OCI-LY7 (cell line): ENCODE results near the gene SMAD1. TPM values are rescaled to one million over a fixed set of nuclear protein-coding genes. Genes with fewer than 3 reads are reported as not detected.

Experiments used
- BruUV-seq: library from RNA; stranded (reverse); fragments of 400-500 nt; replicated peaks from 2 replicates; lab custom pipeline; 2021; lab: Mats Ljungman, UMichigan
- CTCF ChIA-PET: fragments of 300-600 bp; sonication (Branson Sonifier 250); formaldehyde crosslinking; loops from one replicate; lab custom pipeline; 2022; ENCODE audit warnings: antibody characterized with exemption; ENCODE audit not compliant: unreplicated experiment; lab: Charles Lee
- POLR2A ChIA-PET: fragments of 300-600 bp; sonication (Branson Sonifier 250); formaldehyde crosslinking; loops from one replicate; lab custom pipeline; 2022; ENCODE audit warnings: antibody characterized with exemption; lab: Charles Lee
- DNase-seq: peaks from one replicate; pipeline ENCODE4 v3.0.0-alpha.2; 2015; ENCODE audit warnings: low spot score
- H2AFZ ChIP-seq: fragments of 200-600 bp; sonication (generic), shearing (Covaris generic); 2 replicates; pipeline ENCODE4 v1.6.1; 2014; ENCODE audit warnings: mild to moderate bottlenecking, antibody characterized with exemption, low read length, moderate library complexity
- H3K27ac ChIP-seq: fragments of 200-600 bp; sonication (generic); 2 replicates; pipeline ENCODE4 v1.5.1; 2014; ENCODE audit warnings: mixed run types, low read depth, mild to moderate bottlenecking, moderate library complexity, low read length, inconsistent platforms; ENCODE audit not compliant: poor library complexity, severe bottlenecking
- H3K36me3 ChIP-seq: fragments of 200-600 bp; sonication (generic); 2 replicates; pipeline ENCODE4 v1.6.1; 2014; ENCODE audit warnings: mild to moderate bottlenecking, antibody characterized with exemption, low read length, moderate library complexity, mixed read lengths; ENCODE audit not compliant: insufficient read depth
- H3K4me1 ChIP-seq: fragments of 200-600 bp; sonication (generic); 2 replicates; pipeline ENCODE4 v1.5.1; 2014; ENCODE audit warnings: mild to moderate bottlenecking, low read length; ENCODE audit not compliant: insufficient read depth, poor library complexity, severe bottlenecking
- H3K4me2 ChIP-seq: fragments of 200-600 bp; sonication (generic); 2 replicates; pipeline ENCODE4 v1.6.1; 2014; ENCODE audit warnings: mild to moderate bottlenecking, low read length
- H3K4me3 ChIP-seq: fragments of 200-600 bp; sonication (generic); 2 replicates; pipeline ENCODE4 v1.5.1; 2014; ENCODE audit warnings: mild to moderate bottlenecking, low read depth, low read length; ENCODE audit not compliant: poor library complexity, severe bottlenecking
- H3K79me2 ChIP-seq: fragments of 200-600 bp; sonication (generic); 2 replicates; pipeline ENCODE4 v1.6.1; 2016; ENCODE audit warnings: low read depth, mild to moderate bottlenecking, low read length, moderate library complexity, mixed read lengths; ENCODE audit not compliant: insufficient read depth
- H3K9me2 ChIP-seq: fragments of 200-600 bp; sonication (generic); 2 replicates; pipeline ENCODE4 v1.6.1; 2016; ENCODE audit warnings: mild to moderate bottlenecking, low read length, mixed read lengths; ENCODE audit not compliant: insufficient read depth
- H3K9me3 ChIP-seq: fragments of 200-600 bp; sonication (generic); 2 replicates; pipeline ENCODE4 v1.6.1; 2014; ENCODE audit warnings: mild to moderate bottlenecking, mixed run types, low read length, mixed read lengths
- H4K20me1 ChIP-seq: fragments of 200-600 bp; sonication (generic); 2 replicates; pipeline ENCODE4 v1.6.1; 2014; ENCODE audit warnings: mild to moderate bottlenecking, antibody characterized with exemption, low read length, moderate library complexity, mixed read lengths; ENCODE audit not compliant: insufficient read depth
- EZH2phosphoT487 ChIP-seq: fragments of 200-600 bp; sonication (generic); IDR thresholded peaks from 2 replicates; pipeline ENCODE4 v1.6.1; 2018; ENCODE audit warnings: low read depth, borderline replicate concordance, mild to moderate bottlenecking, mixed run types, antibody characterized with exemption, low read length, moderate library complexity, mixed read lengths
- intact Hi-C: fragments of 100-400 bp; cut with micrococcal nuclease; formaldehyde crosslinking; loops from one replicate; pipeline ENCODE4 v1.10.0; 2022; ENCODE audit not compliant: unreplicated experiment
- total RNA-seq, 2 experiments: library from RNA; depleted of rRNA in 1 of 2; stranded (reverse); fragments of >200 nt in 1 of 2; shearing (Covaris generic) in 1 of 2; gene quantifications; 2 replicates each; pipeline ENCODE4 v1.2.3, GENCODE V29; 2014 to 2022
- TF ChIP-seq, protein P1 (sequence below): fragments of 200-600 bp; sonication (generic); conservative IDR thresholded peaks from 2 replicates; pipeline ENCODE4 v1.5.1; 2014; ENCODE audit warnings: mild to moderate bottlenecking, antibody characterized with exemption, low read length, moderate library complexity, mixed read lengths

SMAD1 gene
- total RNA-seq, 2 experiments from 2014 or later, result 39.9 to 60.9 TPM

DNA sequence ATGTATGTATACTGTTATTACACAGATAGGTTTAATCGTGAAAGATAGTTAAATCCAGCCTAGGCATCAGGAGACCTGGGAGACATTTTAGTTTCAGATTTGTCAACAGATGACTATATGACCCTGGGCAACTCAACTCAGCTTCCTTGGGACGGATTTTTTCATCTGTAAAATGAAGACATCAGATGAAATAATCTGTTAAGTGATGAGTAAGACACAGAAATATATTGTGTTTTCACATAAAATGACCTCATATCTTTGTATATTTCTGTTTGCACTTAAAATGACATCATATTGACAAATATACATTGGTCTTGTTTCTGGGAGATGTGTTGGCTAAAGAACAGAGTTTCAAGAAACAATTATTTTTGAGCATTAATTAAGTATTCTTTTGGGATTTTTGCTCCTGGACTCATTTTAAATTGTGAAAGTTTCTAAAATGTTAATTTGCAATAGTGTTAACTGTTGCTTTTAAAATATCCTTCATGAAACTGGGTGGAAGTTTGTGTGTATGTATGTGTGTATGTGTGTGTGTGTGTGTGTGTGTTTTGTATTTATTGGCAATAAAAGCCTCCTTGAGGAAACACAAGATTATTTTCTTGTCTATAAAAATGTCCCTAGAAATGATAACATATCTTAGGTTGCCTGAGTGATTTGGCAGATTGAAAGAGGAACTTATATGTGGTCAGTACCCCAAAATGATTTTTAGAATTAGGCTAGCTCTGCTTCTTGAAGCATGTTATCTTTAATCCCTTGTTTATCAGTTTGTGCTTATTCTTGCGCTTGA is 108.5 kb downstream of the SMAD1 start:
- no peak for DNase-seq
- Histone ChIP-seq H3K27ac (no peak overlapping the region), H3K79me2 (no peaks in the 10 kb centered on the region), H4K20me1 (no peaks in the 10 kb centered on the region), H3K4me1 (peaks cover 4% of the 10 kb centered on the region), H2AFZ (no peak overlapping the region), H3K9me3 (peaks cover 16% of the 10 kb centered on the region), H3K4me2 (no peak overlapping the region), H3K9me2 (no peaks in the 10 kb centered on the region), H3K4me3 (no peak overlapping the region), H3K36me3 (no peaks in the 10 kb centered on the region; the same call in 1 of the 2 replicates)
- no TSS peak for BruUV-seq
- intact Hi-C loops, result no loop called here
- no peak for TF ChIP-seq EZH2phosphoT487
- TF ChIP-seq, protein P1, sequence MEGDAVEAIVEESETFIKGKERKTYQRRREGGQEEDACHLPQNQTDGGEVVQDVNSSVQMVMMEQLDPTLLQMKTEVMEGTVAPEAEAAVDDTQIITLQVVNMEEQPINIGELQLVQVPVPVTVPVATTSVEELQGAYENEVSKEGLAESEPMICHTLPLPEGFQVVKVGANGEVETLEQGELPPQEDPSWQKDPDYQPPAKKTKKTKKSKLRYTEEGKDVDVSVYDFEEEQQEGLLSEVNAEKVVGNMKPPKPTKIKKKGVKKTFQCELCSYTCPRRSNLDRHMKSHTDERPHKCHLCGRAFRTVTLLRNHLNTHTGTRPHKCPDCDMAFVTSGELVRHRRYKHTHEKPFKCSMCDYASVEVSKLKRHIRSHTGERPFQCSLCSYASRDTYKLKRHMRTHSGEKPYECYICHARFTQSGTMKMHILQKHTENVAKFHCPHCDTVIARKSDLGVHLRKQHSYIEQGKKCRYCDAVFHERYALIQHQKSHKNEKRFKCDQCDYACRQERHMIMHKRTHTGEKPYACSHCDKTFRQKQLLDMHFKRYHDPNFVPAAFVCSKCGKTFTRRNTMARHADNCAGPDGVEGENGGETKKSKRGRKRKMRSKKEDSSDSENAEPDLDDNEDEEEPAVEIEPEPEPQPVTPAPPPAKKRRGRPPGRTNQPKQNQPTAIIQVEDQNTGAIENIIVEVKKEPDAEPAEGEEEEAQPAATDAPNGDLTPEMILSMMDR, result no peak
- CTCF ChIA-PET, result no interaction called here
- POLR2A ChIA-PET, result interaction anchor here (0.7 kb wide), 1 partner anchor 334 kb away, joined by 4 read pairs; no protein-coding TSS in a partner anchor

DNA sequence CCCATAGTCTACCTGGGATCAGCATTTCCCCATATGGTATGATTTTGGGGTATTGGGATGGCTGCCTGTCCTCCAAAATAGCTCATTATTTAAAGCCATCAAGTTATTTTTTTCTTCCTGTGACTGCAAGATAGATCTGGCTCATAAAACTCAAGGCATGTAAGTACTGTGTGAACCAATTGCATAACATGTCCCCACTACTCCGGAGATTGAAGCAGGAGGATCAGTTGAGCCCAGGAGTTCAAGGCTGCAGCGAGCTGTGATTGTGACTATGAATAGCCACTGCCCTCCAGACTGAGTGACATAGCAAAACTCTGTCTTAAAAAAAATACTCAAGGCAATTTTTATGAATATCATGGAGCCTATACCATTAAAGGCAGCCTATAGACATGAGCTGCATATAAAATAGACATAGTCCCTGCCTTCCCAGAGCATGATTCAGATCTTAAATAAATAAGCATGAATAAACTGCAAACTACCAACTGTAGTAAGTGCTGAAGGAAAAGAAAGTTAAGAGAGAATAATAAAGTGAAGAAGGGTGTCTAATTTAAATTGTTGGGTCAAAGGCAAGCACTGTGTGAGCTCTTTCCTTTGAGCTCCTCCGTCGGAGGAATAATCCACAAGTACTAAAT is 120.6 kb downstream of the SMAD1 start:
- Histone ChIP-seq H3K79me2 (no peaks in the 10 kb centered on the region), H3K9me3 (peaks cover 31% of the 10 kb centered on the region), H2AFZ (no peak overlapping the region), H3K27ac (no peak overlapping the region), H3K4me3 (no peak overlapping the region), H3K4me2 (no peak overlapping the region), H4K20me1 (no peaks in the 10 kb centered on the region), H3K4me1 (no peaks in the 10 kb centered on the region), H3K9me2 (no peaks in the 10 kb centered on the region), H3K36me3 (no peaks in the 10 kb centered on the region; the same call in 1 of the 2 replicates)
- DNase-seq, result no peak
- ChIA-PET CTCF (no interaction called here), POLR2A (interaction anchor here (0.6 to 1.4 kb wide), 2 partner anchors 13 to 14 kb away, joined by 3 to 6 read pairs; no protein-coding TSS in a partner anchor)
- TF ChIP-seq, protein P1, result no peak
- TF ChIP-seq EZH2phosphoT487, result no peak
- BruUV-seq, result no TSS peak
- intact Hi-C loops, result no loop called here
